Urothelium cell line (cell line): Measurements from ENCODE around the gene MIA.
"Not testable (repeated sequence)": the region's sequence is repeated elsewhere in the genome, so short reads cannot be mapped to it uniquely, and the experiment has no call there.

ENCODE experiments used
- DNase-seq: peaks from one replicate; pipeline ENCODE4 v3.0.0; 2011; ENCODE audit warnings: low spot score, mixed read lengths
- FAIRE-seq: peaks from 2 replicates; lab custom pipeline; 2011; peaks lifted over from hg19 to GRCh38; lab: Jason Lieb, UNC

MIA gene

GRCh38 chr19:40801426-40802299 lies 26.3 kb downstream of the MIA start:
- no peak for DNase-seq
- FAIRE-seq: no peak

GRCh38 chr19:40802300-40803169 lies 27.2 kb downstream of the MIA start:
- FAIRE-seq (no peak), DNase-seq (no peak)

- no peak for DNase-seq
- no peak for FAIRE-seq
Observed at GRCh38 chr19:40803170-40803856, 28.0 kb downstream of the MIA start.

- no peak for DNase-seq
- no peak for FAIRE-seq
Observed at GRCh38 chr19:40803857-40804782, 28.8 kb downstream of the MIA start.

GRCh38 chr19:40804783-40805242 lies 29.5 kb downstream of the MIA start:
- FAIRE-seq: peak; percentile 40
- no peak for DNase-seq

DNA sequence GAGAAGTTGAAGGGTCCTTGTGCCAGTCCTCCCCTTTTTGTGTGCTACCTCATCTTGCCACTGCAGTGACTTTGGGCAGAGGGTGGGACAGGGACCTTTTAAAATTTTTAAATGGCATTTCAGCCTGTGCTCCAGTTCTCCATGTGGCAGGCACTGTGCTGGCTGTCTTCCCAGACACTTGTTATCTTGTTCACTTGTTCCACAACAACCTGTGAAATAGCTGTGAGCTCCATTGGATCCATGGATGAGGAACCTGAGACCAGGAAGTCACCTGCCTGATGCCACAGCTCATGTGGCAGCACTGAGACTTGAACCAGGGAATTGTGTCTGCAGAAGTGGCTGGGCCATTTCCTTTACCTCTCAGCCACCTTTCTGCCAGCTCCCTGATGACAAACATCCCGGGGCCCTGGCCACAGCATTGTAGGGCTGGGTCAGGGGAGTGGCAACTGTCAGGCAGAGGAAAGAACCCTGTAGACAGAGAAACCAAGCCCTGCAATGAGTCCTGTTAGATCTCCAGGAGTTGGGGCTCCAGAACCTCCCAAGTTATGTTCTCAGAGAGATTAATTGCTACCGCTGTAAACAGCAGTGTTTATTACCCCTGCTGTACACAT lies 30.0 kb downstream of the MIA start:
- FAIRE-seq: no peak
- DNase-seq: no peak

DNA sequence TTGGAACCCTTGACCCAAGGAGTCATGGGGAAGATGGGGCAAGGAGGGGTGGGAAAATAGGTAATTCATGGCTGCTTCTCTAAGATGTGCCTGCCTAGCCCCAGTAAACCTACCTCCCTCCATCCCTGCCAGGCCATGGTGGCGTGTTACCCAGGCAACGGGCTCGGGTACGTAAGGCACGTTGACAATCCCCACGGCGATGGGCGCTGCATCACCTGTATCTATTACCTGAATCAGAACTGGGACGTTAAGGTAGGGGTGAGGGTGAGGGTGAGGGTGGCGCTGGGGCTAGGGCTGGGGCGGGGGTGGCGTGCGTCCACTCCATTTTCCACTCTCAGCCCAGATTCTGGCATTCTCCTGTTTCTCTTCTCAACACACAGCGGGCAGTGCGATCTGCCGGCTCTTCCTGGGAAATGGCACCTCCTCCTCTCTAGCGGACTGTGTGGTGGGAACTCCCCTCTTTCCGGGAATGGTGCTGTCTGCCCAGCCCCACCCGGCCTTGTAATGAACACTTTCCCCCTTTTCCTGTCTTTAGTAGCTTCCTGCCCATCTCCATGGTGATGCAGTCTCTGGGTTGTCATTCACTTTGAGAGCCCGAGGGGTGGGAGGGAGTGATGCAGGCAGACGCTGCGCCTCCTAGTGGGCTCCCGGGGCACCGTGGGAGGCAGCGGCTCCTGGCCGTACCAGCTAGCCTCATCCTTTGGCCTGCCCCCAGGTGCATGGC lies 31.3 kb downstream of the MIA start:
- no peak for FAIRE-seq

DNA sequence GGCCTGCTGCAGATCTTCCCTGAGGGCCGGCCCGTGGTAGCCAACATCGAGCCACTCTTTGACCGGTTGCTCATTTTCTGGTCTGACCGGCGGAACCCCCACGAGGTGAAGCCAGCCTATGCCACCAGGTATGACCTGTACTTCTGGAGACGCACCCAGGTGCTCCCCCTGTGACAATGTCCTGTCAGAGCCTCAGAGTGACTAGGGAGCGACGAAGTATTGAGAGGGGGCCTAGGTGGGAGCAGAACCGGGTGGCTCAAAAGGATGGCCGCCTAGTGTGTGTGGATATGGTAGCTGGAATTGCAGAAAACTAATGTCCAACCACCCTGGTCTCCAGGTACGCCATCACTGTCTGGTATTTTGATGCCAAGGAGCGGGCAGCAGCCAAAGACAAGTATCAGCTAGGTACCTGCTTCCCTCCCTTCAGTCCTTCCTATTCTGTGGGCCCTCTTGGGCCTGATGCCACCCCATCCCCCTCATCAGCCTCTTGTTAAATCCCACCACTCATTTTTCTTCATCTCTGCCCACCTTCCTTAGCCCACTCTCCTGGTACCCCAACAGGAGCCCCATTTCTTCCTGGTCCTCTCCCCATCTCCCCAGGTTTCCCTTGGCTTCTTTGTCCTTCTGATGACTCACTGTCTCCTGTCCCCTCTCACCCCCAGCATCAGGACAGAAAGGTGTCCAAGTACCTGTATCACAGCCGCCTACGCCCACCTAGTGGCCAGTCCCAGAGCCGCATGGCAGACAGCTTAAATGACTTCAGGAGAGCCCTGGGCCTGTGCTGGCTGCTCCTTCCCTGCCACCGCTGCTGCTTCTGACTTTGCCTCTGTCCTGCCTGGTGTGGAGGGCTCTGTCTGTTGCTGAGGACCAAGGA lies 32.1 kb downstream of the MIA start:
- no peak for FAIRE-seq

More for the DNA sequence above, 31.3 kb downstream of the MIA start:
- peak; percentile 71 for DNase-seq

DNA sequence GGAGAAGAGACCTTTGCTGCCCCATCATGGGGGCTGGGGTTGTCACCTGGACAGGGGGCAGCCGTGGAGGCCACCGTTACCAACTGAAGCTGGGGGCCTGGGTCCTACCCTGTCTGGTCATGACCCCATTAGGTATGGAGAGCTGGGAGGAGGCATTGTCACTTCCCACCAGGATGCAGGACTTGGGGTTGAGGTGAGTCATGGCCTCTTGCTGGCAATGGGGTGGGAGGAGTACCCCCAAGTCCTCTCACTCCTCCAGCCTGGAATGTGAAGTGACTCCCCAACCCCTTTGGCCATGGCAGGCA lies 32.7 kb downstream of the MIA start:
- no peak for FAIRE-seq
- no peak for DNase-seq

More for the DNA sequence above, 32.1 kb downstream of the MIA start:
- DNase-seq: no peak

- DNase-seq: no peak
- no peak for FAIRE-seq
Observed at GRCh38 chr19:40808497-40808896, 33.2 kb downstream of the MIA start.

DNA sequence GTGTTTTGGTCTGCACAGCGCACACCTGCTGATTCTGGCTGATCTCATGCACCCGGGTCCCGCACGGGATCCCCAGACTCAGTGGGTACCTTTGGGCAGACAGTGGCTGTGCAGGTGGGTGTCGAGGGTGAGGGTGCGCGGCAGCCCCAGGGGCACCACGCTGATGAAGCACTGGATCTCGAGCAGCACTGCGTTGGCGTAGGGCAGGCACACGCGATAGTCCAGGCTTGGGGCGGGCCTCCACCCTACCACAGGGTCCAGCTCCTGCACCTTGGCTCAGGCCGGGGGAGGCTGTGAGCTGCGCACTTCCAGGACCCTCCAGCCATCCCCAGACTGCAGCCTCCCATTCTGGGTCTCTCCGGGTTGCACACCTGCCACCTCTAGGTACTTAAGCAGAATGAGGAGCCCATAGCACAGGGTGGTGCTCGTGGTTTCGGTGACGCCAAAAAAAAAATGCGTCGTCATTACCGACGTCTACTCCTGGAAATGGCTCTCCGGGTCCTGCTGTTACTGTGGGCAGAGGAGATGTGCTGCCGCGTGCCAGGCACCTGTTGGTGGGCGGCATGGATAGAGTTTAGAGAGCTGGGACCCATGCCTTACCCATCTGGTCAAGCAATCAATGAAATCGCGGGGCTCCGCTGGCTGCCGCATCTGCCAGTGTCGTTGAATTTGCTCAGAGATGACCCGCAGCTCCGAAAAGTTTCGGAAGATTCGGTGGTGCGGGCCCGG lies 34.2 kb downstream of the MIA start:
- DNase-seq (no peak), FAIRE-seq (no peak)

DNA sequence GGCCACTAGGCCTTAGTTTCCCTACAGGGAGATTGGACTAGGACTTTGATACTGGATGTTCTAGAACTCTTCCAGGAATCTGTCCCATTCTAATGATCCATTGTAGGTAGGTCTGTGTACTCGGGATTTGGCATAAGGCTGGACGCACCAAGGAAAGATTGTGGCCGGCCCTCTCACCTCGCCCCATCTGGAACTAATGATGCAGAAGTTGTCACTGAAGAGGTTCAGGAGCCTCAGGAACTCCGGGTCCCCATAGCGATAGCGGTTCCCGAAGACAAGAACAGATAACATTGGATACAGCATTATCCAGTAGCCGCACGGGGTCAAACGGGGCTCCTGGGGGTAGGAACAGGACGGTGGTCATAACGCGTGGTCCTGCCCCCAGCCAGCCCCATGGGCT lies 34.8 kb downstream of the MIA start:
- DNase-seq (no peak), FAIRE-seq (no peak)

DNA sequence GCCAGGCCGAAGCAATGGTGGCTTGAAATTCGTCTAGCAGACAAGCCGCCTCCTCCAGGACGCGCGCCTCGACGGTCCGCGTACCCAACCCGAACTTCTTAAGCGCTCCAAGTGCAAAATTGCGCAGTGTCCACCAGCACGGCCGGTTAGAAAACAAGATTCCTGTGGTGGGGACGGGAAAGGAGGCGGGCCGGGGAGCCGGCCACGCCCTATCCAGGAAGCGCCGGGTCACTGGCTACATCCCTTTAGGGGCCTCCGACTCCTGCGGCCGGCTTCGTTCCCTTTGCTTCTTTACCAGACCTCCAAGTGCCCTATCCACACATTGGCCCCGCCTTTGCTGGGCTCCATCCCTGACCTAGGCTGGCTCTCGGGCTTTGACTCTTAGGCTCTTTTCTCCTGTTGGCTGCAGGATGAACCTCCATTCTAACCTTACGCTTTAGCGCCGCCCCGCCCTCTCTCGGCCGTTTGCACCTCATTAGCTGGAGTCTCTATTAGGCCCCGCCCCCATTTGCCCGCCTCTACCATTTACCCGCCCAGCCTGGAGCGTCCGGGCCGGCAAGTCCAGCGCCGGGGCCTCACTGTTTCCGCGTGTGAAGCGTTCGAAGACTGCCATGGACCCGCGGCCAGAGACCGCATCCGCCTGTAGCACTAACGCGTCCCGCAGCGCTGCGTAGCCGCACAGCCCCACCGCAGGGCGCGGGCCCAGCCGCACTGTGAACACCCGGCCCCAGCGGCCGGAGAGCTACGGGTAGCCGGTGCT lies 35.5 kb downstream of the MIA start:
- DNase-seq, FAIRE-seq: not testable (repeated sequence)

DNA sequence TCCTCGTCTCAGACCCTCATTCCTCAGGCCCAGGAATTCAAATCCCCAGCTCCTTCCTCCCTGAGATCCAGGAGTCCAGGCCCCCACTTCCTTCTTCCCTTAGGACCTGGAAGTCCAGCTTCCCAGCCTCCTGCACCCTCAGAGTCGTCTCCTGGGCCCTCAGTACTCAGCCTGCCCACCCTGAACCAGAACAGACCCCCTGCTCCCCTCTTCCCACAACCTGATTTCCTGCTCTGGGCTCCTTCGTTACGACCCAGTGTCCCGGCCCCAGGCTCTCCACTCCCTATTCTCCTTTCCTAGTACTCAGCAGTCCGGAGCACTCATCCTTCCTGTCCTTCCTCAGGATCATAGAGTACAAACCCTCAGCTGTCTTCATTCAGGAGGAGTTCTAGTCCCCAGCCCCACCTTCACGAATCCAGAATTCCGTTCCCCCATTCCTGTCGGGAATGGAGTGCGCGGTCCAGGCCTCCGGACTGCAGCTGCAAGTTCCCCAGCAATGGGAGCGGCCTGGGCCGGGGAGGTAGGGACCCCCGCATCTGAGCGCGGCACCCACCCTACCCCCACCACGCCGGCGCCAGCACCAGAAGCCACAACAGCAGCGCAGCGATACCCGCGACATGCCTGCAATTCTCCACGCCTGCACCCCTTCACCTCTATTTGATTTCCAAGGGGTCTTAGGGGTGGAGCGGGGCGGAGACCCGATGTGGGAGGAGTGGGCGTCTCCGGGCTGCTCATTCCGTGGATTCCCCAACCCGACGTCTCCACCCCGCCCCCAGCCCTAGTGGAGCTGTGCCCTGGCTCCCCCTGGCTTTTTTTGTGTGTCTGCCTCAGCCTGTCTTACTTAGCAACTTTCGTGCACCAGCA lies 36.4 kb downstream of the MIA start:
- DNase-seq (no peak), FAIRE-seq (no peak)

- DNase-seq, FAIRE-seq: not testable (repeated sequence)
Observed at GRCh38 chr19:40812571-40812970, 37.2 kb downstream of the MIA start.

- DNase-seq: no peak
- FAIRE-seq: peak; percentile 20
Observed at GRCh38 chr19:40813182-40813581, 37.9 kb downstream of the MIA start.
